Caco-2 (cell line): ENCODE data around the gene KIAA2012. TPM values are rescaled to one million over a fixed set of nuclear protein-coding genes. Genes with fewer than 3 reads are reported as not detected.

Experiments used
- BruUV-seq: library from RNA; stranded (reverse); fragments of 400-500 nt; replicated peaks from 2 replicates; lab custom pipeline; 2021; lab: Mats Ljungman, UMichigan
- CTCF ChIA-PET: fragments of 300-600 bp; sonication (Branson Sonifier 250); formaldehyde crosslinking; loops from one replicate; lab custom pipeline; 2022; ENCODE audit warnings: antibody characterized with exemption; lab: Charles Lee
- POLR2A ChIA-PET: fragments of 300-600 bp; sonication (Branson Sonifier 250); formaldehyde crosslinking; loops from one replicate; lab custom pipeline; 2022; ENCODE audit warnings: antibody characterized with exemption; lab: Charles Lee
- DNase-seq, 2 experiments: peaks; one replicate each; pipeline versions ENCODE4 v3.0.0 to v3.0.0-alpha.2; 2020 to 2022
- H3K27me3 ChIP-seq: replicated peaks from 2 replicates; pipeline ENCODE4 v1.6.0; 2011; ENCODE audit warnings: low read length; ENCODE audit not compliant: control insufficient read depth, insufficient read depth
- H3K36me3 ChIP-seq: 2 replicates; pipeline ENCODE4 v1.5.1; 2011; ENCODE audit warnings: low read length; ENCODE audit not compliant: control insufficient read depth, insufficient read depth
- H3K4me1 ChIP-seq: fragments of 250-450 bp; sonication (Bioruptor Pico); 2 replicates; pipeline ENCODE4 v1.5.1; 2020; ENCODE audit warnings: mild to moderate bottlenecking
- H3K4me3 ChIP-seq: 2 replicates; pipeline ENCODE4 v1.5.1; 2011; ENCODE audit warnings: low read depth, mild to moderate bottlenecking, control low read depth, low read length
- H3K9me3 ChIP-seq: fragments of 250-450 bp; sonication (Bioruptor Pico); 2 replicates; pipeline ENCODE4 v1.5.1; 2020; ENCODE audit warnings: mild to moderate bottlenecking, moderate library complexity
- H3K27ac Mint-ChIP-seq: one replicate; pipeline ENCODE4 v1.8.0; 2022; ENCODE audit warnings: mixed read lengths; ENCODE audit not compliant: unreplicated experiment
- H3K27me3 Mint-ChIP-seq: one replicate; pipeline ENCODE4 v1.8.0; 2022; ENCODE audit warnings: mixed read lengths; ENCODE audit not compliant: insufficient read depth, unreplicated experiment
- H3K36me3 Mint-ChIP-seq: one replicate; pipeline ENCODE4 v1.8.0; 2022; ENCODE audit warnings: mild to moderate bottlenecking, mixed read lengths; ENCODE audit not compliant: insufficient read depth, unreplicated experiment
- H3K4me1 Mint-ChIP-seq: one replicate; pipeline ENCODE4 v1.8.0; 2022; ENCODE audit warnings: low read depth, mixed read lengths; ENCODE audit not compliant: unreplicated experiment
- H3K4me3 Mint-ChIP-seq: one replicate; pipeline ENCODE4 v1.8.0; 2022; ENCODE audit warnings: mild to moderate bottlenecking, moderate library complexity, mixed read lengths; ENCODE audit not compliant: unreplicated experiment
- H3K9me3 Mint-ChIP-seq: one replicate; pipeline ENCODE4 v1.8.0; 2022; ENCODE audit warnings: mixed read lengths; ENCODE audit not compliant: unreplicated experiment
- intact Hi-C: fragments of 100-400 bp; cut with micrococcal nuclease; formaldehyde crosslinking; loops from one replicate; pipeline ENCODE4 v1.10.0; 2022; ENCODE audit not compliant: unreplicated experiment
- total RNA-seq: library from RNA; stranded (reverse); gene quantifications from 2 replicates; pipeline ENCODE4 v1.2.3, GENCODE V29; 2022
- TF ChIP-seq, protein P1 (sequence below), 2 experiments: fragments of 200-600 bp in 1 of 2; IDR thresholded peaks; 1 replicate in 1 of 2; 2 replicates in 1 of 2; pipeline versions ENCODE4 v1.5.1 to v1.8.0; 2011 to 2022; ENCODE audit warnings: antibody characterized with exemption in 1 of 2, control low read depth in 1 of 2, inconsistent platforms in 1 of 2, low read depth in 1 of 2, low read length in 1 of 2, mild to moderate bottlenecking in 1 of 2, moderate library complexity in 1 of 2; ENCODE audit not compliant: insufficient read depth in 1 of 2, severe bottlenecking in 1 of 2, unreplicated experiment in 1 of 2

The KIAA2012 gene
- total RNA-seq, 1 experiment from 2014 or later: 0.27 TPM

DNA sequence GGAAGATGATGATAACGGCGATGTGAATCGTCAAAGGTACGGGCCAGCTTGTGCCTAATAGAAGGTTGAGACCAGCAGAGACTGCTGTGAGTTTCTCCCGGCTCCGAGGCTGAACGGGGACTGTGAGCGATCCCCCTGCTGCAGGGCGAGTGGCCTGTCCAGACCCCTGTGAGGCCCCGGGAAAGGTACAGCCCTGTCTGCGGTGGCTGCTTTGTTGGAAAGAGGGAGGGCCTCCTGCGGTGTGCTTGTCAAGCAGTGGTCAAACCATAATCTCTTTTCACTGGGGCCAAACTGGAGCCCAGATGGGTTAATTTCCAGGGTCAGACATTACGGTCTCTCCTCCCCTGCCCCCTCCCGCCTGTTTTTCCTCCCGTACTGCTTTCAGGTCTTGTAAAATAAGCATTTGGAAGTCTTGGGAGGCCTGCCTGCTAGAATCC is 36.4 kb upstream of the KIAA2012 start:
- Histone ChIP-seq H3K4me1 (peaks cover 55% of the 10 kb centered on the region), H3K36me3 (peaks cover 3% of the 10 kb centered on the region; the same call in 1 of the 2 replicates), H3K9me3 (no peaks in the 10 kb centered on the region), H3K4me3 (peak overlapping the region; percentile 18), H3K27me3 (no peaks in the 10 kb centered on the region)
- TSS peak; percentile 38 for BruUV-seq
- Mint-ChIP-seq H3K9me3 (no peaks in the 10 kb centered on the region), H3K27me3 (no peaks in the 10 kb centered on the region), H3K4me1 (peaks cover 31% of the 10 kb centered on the region), H3K36me3 (peaks cover 24% of the 10 kb centered on the region), H3K4me3 (no peak overlapping the region), H3K27ac (no peak overlapping the region)
- DNase-seq: no peak
- CTCF ChIA-PET: no interaction called here
- TF ChIP-seq, protein P1, sequence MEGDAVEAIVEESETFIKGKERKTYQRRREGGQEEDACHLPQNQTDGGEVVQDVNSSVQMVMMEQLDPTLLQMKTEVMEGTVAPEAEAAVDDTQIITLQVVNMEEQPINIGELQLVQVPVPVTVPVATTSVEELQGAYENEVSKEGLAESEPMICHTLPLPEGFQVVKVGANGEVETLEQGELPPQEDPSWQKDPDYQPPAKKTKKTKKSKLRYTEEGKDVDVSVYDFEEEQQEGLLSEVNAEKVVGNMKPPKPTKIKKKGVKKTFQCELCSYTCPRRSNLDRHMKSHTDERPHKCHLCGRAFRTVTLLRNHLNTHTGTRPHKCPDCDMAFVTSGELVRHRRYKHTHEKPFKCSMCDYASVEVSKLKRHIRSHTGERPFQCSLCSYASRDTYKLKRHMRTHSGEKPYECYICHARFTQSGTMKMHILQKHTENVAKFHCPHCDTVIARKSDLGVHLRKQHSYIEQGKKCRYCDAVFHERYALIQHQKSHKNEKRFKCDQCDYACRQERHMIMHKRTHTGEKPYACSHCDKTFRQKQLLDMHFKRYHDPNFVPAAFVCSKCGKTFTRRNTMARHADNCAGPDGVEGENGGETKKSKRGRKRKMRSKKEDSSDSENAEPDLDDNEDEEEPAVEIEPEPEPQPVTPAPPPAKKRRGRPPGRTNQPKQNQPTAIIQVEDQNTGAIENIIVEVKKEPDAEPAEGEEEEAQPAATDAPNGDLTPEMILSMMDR (IDR thresholded peaks at IDR 0.05; ENCODE audit: insufficient read depth in 1 of 2, low read depth in 1 of 2, low read length in 1 of 2, severe bottlenecking in 1 of 2, unreplicated experiment in 1 of 2): no peak
- intact Hi-C loops: no loop called here
- POLR2A ChIA-PET: no interaction called here

DNA sequence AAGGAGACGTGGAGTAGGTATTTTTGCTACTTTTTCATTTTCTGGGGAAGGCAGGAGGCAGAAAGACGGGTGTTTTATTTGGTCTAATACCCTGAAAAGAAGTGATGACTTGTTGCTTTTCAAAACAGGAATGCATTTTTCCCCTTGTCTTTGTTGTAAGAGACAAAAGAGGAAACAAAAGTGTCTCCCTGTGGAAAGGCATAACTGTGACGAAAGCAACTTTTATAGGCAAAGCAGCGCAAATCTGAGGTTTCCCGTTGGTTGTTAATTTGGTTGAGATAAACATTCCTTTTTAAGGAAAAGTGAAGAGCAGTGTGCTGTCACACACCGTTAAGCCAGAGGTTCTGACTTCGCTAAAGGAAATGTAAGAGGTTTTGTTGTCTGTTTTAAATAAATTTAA is 36.0 kb upstream of the KIAA2012 start:
- BruUV-seq: no TSS peak
- ChIA-PET CTCF (no interaction called here), POLR2A (no interaction called here)
- no peaks in the 10 kb centered on the region for H3K27me3 Mint-ChIP-seq
- no peak for DNase-seq
- intact Hi-C loops: no loop called here
- no peaks in the 10 kb centered on the region for H3K9me3 Mint-ChIP-seq
- Histone ChIP-seq H3K27me3 (no peaks in the 10 kb centered on the region), H3K36me3 (peaks cover 3% of the 10 kb centered on the region; the same call in 1 of the 2 replicates), H3K4me3 (peak overlapping the region; percentile 18), H3K9me3 (no peaks in the 10 kb centered on the region), H3K4me1 (peaks cover 55% of the 10 kb centered on the region)
- peaks cover 31% of the 10 kb centered on the region for H3K4me1 Mint-ChIP-seq
- no peak overlapping the region for H3K27ac Mint-ChIP-seq
- TF ChIP-seq, protein P1 (IDR thresholded peaks at IDR 0.05; ENCODE audit: insufficient read depth in 1 of 2, low read depth in 1 of 2, low read length in 1 of 2, severe bottlenecking in 1 of 2, unreplicated experiment in 1 of 2): no peak
- H3K36me3 Mint-ChIP-seq: peaks cover 22% of the 10 kb centered on the region
- H3K4me3 Mint-ChIP-seq: no peak overlapping the region

DNA sequence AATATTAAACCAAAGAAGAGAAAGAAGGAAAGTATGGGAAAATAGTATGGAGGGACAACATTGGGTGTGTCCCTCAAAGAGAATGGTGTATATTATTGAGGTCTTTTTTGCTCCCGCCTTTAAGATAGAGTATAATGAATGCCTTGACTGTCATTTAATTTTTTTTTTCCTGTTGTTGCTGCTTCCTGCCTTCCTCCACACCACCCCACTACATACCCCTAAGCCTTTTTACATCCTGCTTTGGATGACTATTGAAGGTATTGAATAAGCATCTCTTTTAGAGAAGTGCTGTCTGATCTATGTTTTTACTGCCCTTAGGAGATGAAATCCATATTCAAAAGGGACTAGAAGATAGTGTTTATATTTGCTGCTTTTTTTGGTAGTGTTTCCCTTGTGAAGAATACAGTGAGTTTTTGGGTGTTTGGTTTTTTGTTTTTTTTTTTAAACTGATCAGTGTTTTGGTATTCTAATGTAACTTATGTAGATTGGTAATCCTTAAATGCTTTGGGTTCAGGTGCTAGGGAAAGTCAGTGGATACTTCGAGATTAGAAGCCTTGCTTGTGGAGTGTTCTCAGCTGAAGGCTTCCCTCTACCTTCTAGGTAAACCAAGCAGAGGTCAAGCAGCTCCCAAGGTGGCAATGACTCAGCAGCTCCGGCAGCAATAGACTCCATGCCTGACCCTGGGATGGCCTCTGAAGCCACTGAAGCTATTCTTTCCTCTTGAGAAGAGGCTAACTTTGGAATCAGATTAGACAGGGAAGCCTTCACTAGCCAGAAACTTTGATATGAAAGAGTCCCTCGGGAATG is 34.4 kb upstream of the KIAA2012 start:
- BruUV-seq: no TSS peak
- Mint-ChIP-seq H3K27ac (peak overlapping the region; percentile 93), H3K4me1 (peaks cover 31% of the 10 kb centered on the region), H3K27me3 (no peaks in the 10 kb centered on the region), H3K4me3 (peak overlapping the region; percentile 42), H3K9me3 (no peaks in the 10 kb centered on the region), H3K36me3 (peaks cover 7% of the 10 kb centered on the region)
- intact Hi-C loops: loop anchor here (1.0 kb wide), 1 partner anchor 11 kb away; no protein-coding TSS in a partner anchor
- TF ChIP-seq, protein P1 (IDR thresholded peaks at IDR 0.05; ENCODE audit: insufficient read depth in 1 of 2, low read depth in 1 of 2, low read length in 1 of 2, severe bottlenecking in 1 of 2, unreplicated experiment in 1 of 2): no peak
- ChIA-PET POLR2A (interaction anchor here (0.6 to 0.7 kb wide), 2 partner anchors 21 to 60 kb away, joined by 3 read pairs; no protein-coding TSS in a partner anchor), CTCF (interaction anchor here (0.9 kb wide), 1 partner anchor 18 kb away, joined by 5 read pairs; no protein-coding TSS in a partner anchor)
- no peak overlapping the region for H3K4me3 ChIP-seq
- peak; percentile 65 to 84 for DNase-seq
- peaks cover 3% of the 10 kb centered on the region; the same call in 1 of the 2 replicates for H3K36me3 ChIP-seq
- peaks cover 55% of the 10 kb centered on the region for H3K4me1 ChIP-seq
- H3K27me3 ChIP-seq: no peaks in the 10 kb centered on the region
- no peaks in the 10 kb centered on the region for H3K9me3 ChIP-seq
